Sigmoid colon (tissue), 4 donors: ENCODE measurements around the gene TENM4.

ENCODE experiments used
- CTCF ChIP-seq, 4 experiments: fragments of 450-650 bp in 3 of 4; fragments of 200-600 bp in 1 of 4; IDR thresholded peaks; one replicate each; pipeline ENCODE4 v1.5.1; 2016 to 2019; ENCODE audit warnings: antibody characterized with exemption in 4 of 4, mild to moderate bottlenecking in 3 of 4, moderate library complexity in 2 of 4
- EP300 ChIP-seq, 4 donors: sonication (generic); formaldehyde crosslinking; IDR thresholded peaks; one replicate each; pipeline ENCODE4 v1.6.1; 2017; ENCODE audit warnings: antibody characterized with exemption in 4 of 4
- POLR2A ChIP-seq, 2 donors: fragments of 450-650 bp; IDR thresholded peaks; one replicate each; pipeline ENCODE4 v1.6.1; 2016; ENCODE audit warnings: antibody characterized with exemption in 2 of 2, mild to moderate bottlenecking in 2 of 2, moderate library complexity in 2 of 2
- POLR2AphosphoS5 ChIP-seq, 4 donors: sonication (generic); formaldehyde crosslinking; IDR thresholded peaks; one replicate each; pipeline ENCODE4 v1.6.1; 2017; ENCODE audit warnings: antibody characterized with exemption in 4 of 4

DNA sequence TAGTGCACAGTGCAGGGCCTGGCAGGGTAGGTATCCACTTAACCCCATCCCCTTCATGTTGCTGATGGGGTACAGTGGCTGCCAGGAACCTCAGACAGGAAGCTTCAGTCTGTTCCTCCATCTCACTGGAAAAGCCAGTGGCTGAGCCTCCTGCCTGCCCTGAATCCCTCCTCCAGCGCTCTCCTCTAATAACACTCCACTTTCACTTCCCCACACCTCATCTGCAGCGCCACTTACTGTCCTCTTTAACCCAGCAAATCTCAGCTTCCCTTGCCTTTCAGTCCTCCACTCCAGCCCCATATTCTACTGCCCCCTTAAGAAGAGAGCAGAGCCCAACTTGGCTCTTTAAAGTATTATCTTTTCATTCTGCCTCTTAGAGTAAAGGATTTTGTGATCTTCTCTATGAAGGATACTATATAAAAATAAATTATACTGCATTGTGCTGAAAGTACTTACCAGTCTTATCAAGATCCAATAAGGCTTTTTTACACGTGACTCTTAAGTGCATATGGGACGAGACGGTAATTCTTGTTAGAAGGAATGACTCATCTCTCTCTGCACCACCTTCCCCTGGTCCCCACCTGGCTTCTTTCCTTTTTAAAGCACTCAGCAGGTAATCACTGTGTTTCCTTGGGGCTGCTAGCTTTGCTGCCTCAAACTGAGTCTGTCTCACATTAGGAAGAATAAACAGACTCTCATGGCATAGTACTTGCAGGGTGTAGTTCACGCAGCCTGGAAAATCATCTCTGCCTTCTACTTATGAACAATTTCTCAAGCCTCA lies 628.1 kb downstream of the TENM4 start:
- TF ChIP-seq CTCF (IDR thresholded peaks at IDR 0.05) (no peak), POLR2AphosphoS5 (IDR thresholded peaks at IDR 0.05) (no peak), EP300 (IDR thresholded peaks at IDR 0.05) (no peak), POLR2A (IDR thresholded peaks at IDR 0.05) (no peak)
